Renal cortical epithelial cell (primary cell): ENCODE measurements around the gene CYP21A2. TPM values are rescaled to one million over a fixed set of nuclear protein-coding genes. Genes with fewer than 3 reads are reported as not detected.
"Not testable (repeated sequence)": the region's sequence is repeated elsewhere in the genome, so short reads cannot be mapped to it uniquely, and the experiment has no call there.

Source experiments
- DNase-seq: peaks from one replicate; pipeline ENCODE4 v3.0.0-alpha.2; 2011; ENCODE audit warnings: low read depth
- total RNA-seq: library from RNA; depleted of rRNA; stranded (reverse); fragments of >200 nt; gene quantifications from 2 replicates; pipeline ENCODE4 v1.2.3, GENCODE V29; 2014

The CYP21A2 gene
- total RNA-seq, 1 donor from 2014 or later = 0.20 TPM

GRCh38 chr6:32029553-32029952 is 8.7 kb upstream of the CYP21A2 start:
- not testable (repeated sequence) for DNase-seq

GRCh38 chr6:32035283-32036013 is 2.8 kb upstream of the CYP21A2 start:
- not testable (repeated sequence) for DNase-seq

GRCh38 chr6:32037136-32037535 is 1.1 kb upstream of the CYP21A2 start:
- not testable (repeated sequence) for DNase-seq

- DNase-seq = not testable (repeated sequence)
These were observed 663 bp downstream of the CYP21A2 start for GRCh38 chr6:32038878-32039277.

- not testable (repeated sequence) for DNase-seq
These were observed 1.4 kb downstream of the CYP21A2 start for GRCh38 chr6:32039321-32040274.

- DNase-seq = not testable (repeated sequence)
These were observed 2.3 kb downstream of the CYP21A2 start for GRCh38 chr6:32040299-32041049.

- not testable (repeated sequence) for DNase-seq
These were observed 2.8 kb downstream of the CYP21A2 start for GRCh38 chr6:32041050-32041321.

GRCh38 chr6:32041385-32041784 is 3.2 kb downstream of the CYP21A2 start:
- not testable (repeated sequence) for DNase-seq

- not testable (repeated sequence) for DNase-seq
These were observed 4.1 kb downstream of the CYP21A2 start for GRCh38 chr6:32042276-32042675.

GRCh38 chr6:32043589-32044380 is 5.6 kb downstream of the CYP21A2 start:
- DNase-seq = not testable (repeated sequence)

- DNase-seq = not testable (repeated sequence)
These were observed 6.7 kb downstream of the CYP21A2 start for GRCh38 chr6:32044916-32045315.

- DNase-seq = no peak
These were observed 7.7 kb downstream of the CYP21A2 start for GRCh38 chr6:32045811-32046449.

GRCh38 chr6:32046450-32047083 is 8.4 kb downstream of the CYP21A2 start:
- DNase-seq = no peak

- DNase-seq = peak; percentile 36
These were observed 8.9 kb downstream of the CYP21A2 start for GRCh38 chr6:32047084-32047478.

- DNase-seq = no peak
These were observed 9.3 kb downstream of the CYP21A2 start for GRCh38 chr6:32047539-32047854.

- DNase-seq = peak; percentile 14
These were observed 9.9 kb downstream of the CYP21A2 start for GRCh38 chr6:32047855-32048766.

GRCh38 chr6:32049149-32049548 is 10.9 kb downstream of the CYP21A2 start:
- DNase-seq = not testable (repeated sequence)

- DNase-seq = not testable (repeated sequence)
These were observed 11.5 kb downstream of the CYP21A2 start for GRCh38 chr6:32049736-32050135.

GRCh38 chr6:32050562-32050961 is 12.3 kb downstream of the CYP21A2 start:
- no peak for DNase-seq
